ENCODE results near the gene SH2D4B.

GRCh38 chr10:80671847-80672246 is 134.1 kb downstream of the SH2D4B start:
- TF ChIP-seq, protein P1, sequence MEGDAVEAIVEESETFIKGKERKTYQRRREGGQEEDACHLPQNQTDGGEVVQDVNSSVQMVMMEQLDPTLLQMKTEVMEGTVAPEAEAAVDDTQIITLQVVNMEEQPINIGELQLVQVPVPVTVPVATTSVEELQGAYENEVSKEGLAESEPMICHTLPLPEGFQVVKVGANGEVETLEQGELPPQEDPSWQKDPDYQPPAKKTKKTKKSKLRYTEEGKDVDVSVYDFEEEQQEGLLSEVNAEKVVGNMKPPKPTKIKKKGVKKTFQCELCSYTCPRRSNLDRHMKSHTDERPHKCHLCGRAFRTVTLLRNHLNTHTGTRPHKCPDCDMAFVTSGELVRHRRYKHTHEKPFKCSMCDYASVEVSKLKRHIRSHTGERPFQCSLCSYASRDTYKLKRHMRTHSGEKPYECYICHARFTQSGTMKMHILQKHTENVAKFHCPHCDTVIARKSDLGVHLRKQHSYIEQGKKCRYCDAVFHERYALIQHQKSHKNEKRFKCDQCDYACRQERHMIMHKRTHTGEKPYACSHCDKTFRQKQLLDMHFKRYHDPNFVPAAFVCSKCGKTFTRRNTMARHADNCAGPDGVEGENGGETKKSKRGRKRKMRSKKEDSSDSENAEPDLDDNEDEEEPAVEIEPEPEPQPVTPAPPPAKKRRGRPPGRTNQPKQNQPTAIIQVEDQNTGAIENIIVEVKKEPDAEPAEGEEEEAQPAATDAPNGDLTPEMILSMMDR (IDR thresholded peaks at IDR 0.05), result no peak
- no peak for TF ChIP-seq POLR2AphosphoS5 (IDR thresholded peaks at IDR 0.05)
